ENCODE measurements around the gene MYO5B. TPM values are rescaled to one million over a fixed set of nuclear protein-coding genes. Genes with fewer than 3 reads are reported as not detected.

Gene MYO5B
- total RNA-seq, 4 donors from 2014 or later: 6.3 to 35.2 (median 10.2) TPM

GRCh38 chr18:50083708-50084107, 111.2 kb downstream of the MYO5B start:
- no peak overlapping the region for H3K4me3 ChIP-seq
- TF ChIP-seq EP300 (IDR thresholded peaks at IDR 0.05) (no peak), POLR2A (IDR thresholded peaks at IDR 0.05) (no peak), CTCF (IDR thresholded peaks at IDR 0.05) (no peak)
- no peaks in the 10 kb centered on the region for H3K27me3 ChIP-seq
- H3K4me1 ChIP-seq: no peaks in the 10 kb centered on the region
- no peak for DNase-seq (ENCODE audit: low spot score in 2 of 2)
- 53 to 59% methylated on average over 3 of the region's 3 CpGs for WGBS, 2 donors
- no peaks in the 10 kb centered on the region for H3K9me3 ChIP-seq
- no peak overlapping the region for H3K27ac ChIP-seq
- no peaks in the 10 kb centered on the region for H3K36me3 ChIP-seq

GRCh38 chr18:50080932-50081560, 113.9 kb downstream of the MYO5B start:
- no peak overlapping the region for H3K27ac ChIP-seq
- no peaks in the 10 kb centered on the region for H3K4me1 ChIP-seq
- no peak for TF ChIP-seq EP300 (IDR thresholded peaks at IDR 0.05)
- no peak for TF ChIP-seq POLR2A (IDR thresholded peaks at IDR 0.05)
- no peak for TF ChIP-seq CTCF (IDR thresholded peaks at IDR 0.05)
- WGBS, 2 donors: 45 to 52% methylated on average over 2 of the region's 2 CpGs
- no peaks in the 10 kb centered on the region for H3K9me3 ChIP-seq
- DNase-seq (ENCODE audit: low spot score in 2 of 2): no peak
- H3K27me3 ChIP-seq: no peaks in the 10 kb centered on the region
- H3K36me3 ChIP-seq: no peaks in the 10 kb centered on the region
- no peak overlapping the region for H3K4me3 ChIP-seq

GRCh38 chr18:50080316-50080715, 114.6 kb downstream of the MYO5B start:
- DNase-seq (ENCODE audit: low spot score in 2 of 2): no peak
- no peak for TF ChIP-seq EP300 (IDR thresholded peaks at IDR 0.05)
- no peak for TF ChIP-seq POLR2A (IDR thresholded peaks at IDR 0.05)
- no peak for TF ChIP-seq CTCF (IDR thresholded peaks at IDR 0.05)
- Histone ChIP-seq H3K36me3 (no peaks in the 10 kb centered on the region), H3K27me3 (no peaks in the 10 kb centered on the region), H3K27ac (no peak overlapping the region), H3K9me3 (no peaks in the 10 kb centered on the region), H3K4me3 (no peak overlapping the region), H3K4me1 (no peaks in the 10 kb centered on the region)
- WGBS, 2 donors: 44 to 49% methylated on average over 4 of the region's 4 CpGs

GRCh38 chr18:50079571-50080295, 115.2 kb downstream of the MYO5B start:
- TF ChIP-seq EP300 (IDR thresholded peaks at IDR 0.05): no peak
- no peak for TF ChIP-seq POLR2A (IDR thresholded peaks at IDR 0.05)
- no peak for TF ChIP-seq CTCF (IDR thresholded peaks at IDR 0.05)
- Histone ChIP-seq H3K27me3 (no peaks in the 10 kb centered on the region), H3K27ac (no peak overlapping the region), H3K9me3 (no peaks in the 10 kb centered on the region), H3K36me3 (no peaks in the 10 kb centered on the region), H3K4me3 (no peak overlapping the region), H3K4me1 (no peaks in the 10 kb centered on the region)
- DNase-seq (ENCODE audit: low spot score in 2 of 2): no peak
- WGBS, 2 donors: 36 to 52% methylated on average over 7 to 8 of the region's 8 CpGs

GRCh38 chr18:50076277-50076676, 118.7 kb downstream of the MYO5B start:
- Histone ChIP-seq H3K9me3 (no peaks in the 10 kb centered on the region), H3K27ac (no peak overlapping the region), H3K36me3 (no peaks in the 10 kb centered on the region), H3K4me1 (no peaks in the 10 kb centered on the region), H3K4me3 (no peak overlapping the region), H3K27me3 (no peaks in the 10 kb centered on the region)
- TF ChIP-seq CTCF (IDR thresholded peaks at IDR 0.05): no peak
- TF ChIP-seq EP300 (IDR thresholded peaks at IDR 0.05): no peak
- TF ChIP-seq POLR2A (IDR thresholded peaks at IDR 0.05): no peak
- 70 to 85% methylated on average over 6 of the region's 6 CpGs for WGBS, 2 donors
- no peak for DNase-seq (ENCODE audit: low spot score in 2 of 2)
